ENCODE data around the gene ADGRL2.
A peak's percentile ranks its signal among the peaks of the same experiment; 100 is the strongest.

Gene ADGRL2

DNA sequence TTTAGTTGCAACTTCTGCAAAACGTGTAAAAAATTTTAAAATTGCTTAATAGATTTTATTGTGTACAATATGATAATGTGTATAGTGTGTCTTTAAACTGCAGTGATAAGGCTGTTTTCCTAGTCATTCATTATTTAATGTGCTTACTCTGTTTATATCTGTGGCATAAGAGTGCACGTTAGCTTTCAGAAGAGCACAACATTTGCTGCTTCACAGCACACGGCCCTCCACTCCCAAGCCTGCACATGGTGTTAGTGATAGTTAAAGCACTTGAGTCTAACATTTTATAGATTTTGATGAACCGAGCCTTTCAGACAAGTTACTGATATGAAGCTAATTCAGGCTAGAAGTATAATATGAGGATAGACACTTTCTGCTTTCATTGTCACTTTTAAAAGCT, 120.6 kb downstream of the ADGRL2 start:
- no peak for DNase-seq

DNA sequence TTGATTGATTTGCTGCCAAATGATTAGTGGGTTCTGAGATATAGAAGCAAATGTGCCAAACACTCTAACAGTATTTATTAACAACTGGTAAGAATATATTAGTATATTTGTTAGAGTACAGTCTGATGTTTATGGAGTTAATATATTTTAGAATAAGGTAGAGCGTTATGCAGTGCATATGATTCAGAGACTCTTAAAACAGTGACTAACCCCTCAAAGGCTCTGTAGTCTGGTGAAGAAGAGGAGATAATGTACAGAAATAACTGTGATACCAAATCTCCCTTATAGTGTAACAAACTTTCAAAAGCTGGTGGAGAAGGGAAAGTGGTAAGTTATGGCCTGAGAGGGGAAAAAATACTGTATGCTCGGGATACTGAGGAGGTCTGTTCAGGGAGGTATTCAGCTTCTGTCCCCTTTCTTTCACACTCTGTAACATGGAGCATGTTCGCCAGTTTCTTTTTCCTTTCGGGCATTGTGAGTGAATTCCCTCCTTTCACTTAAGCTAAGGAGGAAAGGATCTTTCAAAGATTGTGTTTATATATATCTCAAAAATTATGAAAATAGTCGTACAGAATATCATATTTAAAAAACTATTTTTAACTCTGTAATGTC, 121.2 kb downstream of the ADGRL2 start:
- DNase-seq, result no peak

GRCh38 chr1:81922955-81923354, 122.2 kb downstream of the ADGRL2 start:
- DNase-seq, result peak; percentile 27

DNA sequence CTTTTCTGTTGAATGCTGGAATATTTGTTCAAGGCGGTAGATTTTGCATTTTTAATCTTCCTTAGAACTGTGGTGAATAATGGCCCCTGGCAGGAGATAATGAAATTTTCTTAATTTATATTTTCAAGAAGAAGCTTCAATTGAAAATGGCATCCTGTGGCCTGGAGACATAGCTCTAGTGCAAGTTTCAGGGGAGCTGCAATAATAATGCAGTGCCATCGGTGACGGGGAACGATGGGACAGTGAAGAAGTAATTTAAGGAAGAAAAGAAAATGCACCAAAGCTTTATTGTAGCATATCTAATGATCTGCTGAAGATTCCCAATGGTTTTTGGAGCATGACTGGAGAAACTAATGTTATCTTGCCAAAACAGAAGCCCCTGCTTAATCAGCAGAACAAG, 128.4 kb downstream of the ADGRL2 start:
- no peak for DNase-seq

DNA sequence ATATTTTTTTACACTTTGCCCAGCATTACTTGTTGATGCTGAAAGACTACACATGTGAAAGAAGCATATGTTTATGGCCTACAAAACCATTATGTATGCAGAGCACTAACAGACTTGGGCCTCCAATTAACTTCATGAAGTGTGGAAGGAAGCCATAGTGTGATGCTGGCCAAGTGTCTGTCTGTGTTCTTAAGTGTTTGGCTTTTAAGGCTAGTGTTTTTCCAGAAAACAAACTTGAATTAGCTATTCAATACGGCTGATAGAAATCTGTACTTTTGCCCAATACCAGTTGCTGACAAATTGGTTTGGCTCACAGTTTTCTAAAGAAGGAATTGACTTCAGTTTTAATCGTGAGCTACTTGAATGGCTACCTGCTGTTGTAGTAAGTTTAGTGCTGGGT, 136.1 kb downstream of the ADGRL2 start:
- no peak for DNase-seq

- DNase-seq, result no peak
Measured at GRCh38 chr1:81937791-81938450, 137.2 kb downstream of the ADGRL2 start.

- no peak for DNase-seq
Measured at GRCh38 chr1:81948495-81948894, 147.8 kb downstream of the ADGRL2 start.

GRCh38 chr1:81949421-81949820, 148.7 kb downstream of the ADGRL2 start:
- DNase-seq, result peak; percentile 11

DNA sequence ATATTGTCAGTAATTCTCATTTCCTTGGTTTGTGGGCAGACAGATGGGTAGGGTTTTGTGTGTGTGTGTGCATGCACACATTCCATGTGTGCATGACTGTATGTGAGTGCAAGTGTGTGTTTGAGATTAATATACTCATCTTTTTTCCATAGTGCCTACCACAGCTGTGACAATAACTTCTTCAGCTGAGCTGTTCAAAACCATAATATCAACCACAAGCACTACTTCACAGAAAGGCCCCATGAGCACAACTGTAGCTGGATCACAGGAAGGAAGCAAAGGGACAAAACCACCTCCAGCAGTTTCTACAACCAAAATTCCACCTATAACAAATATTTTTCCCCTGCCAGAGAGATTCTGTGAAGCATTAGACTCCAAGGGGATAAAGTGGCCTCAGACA, 149.3 kb downstream of the ADGRL2 start:
- DNase-seq, result no peak

DNA sequence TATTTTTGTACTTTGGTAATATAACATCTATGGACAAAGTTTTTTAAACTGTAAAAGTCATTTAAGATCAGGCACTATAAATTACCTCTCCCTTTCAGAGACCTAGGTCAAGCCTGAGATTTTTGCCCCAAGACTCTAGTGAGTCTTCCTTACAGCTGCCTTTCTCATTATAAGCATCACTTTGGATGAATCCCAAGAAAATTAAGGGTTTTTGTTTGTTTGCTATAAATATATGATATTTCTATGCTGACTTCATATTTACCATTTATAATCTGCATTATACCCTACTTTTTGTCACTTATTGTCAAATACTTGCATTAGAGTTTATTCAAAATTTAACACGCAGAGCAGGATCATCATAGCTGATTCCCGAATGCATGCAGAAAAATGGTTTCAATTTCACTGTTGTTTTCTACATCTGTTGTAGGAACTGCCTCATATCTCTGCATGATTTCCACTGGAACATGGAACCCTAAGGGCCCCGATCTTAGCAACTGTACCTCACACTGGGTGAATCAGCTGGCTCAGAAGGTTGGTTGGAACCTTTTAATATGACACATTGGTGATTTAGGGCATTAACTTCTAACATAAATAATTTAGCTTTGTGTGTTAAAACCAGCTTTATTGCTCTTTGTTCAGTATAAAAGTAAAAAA, 150.0 kb downstream of the ADGRL2 start:
- DNase-seq, result no peak

GRCh38 chr1:81954534-81955020, 153.8 kb downstream of the ADGRL2 start:
- peak; percentile 67 for DNase-seq

- DNase-seq, result peak; percentile 17
Measured at GRCh38 chr1:81967951-81968350, 167.2 kb downstream of the ADGRL2 start.

DNA sequence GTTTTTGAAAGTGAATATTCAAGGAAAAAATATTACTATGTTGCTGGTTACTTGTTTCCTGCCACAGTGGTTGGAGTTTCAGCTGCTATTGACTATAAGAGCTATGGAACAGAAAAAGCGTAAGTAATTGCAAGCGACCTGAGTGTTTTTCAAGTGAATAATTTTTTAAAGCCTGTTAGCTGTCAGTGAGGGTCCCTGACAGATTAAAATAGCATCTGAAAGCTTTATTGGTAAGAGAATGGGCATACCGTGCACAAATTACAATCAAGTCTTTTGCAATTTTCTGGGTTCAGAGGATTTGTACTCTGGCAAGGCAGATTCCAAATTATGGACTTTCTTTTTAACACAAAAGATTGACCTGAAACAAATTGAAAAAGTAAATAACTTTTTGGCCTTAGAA, 169.7 kb downstream of the ADGRL2 start:
- DNase-seq, result no peak

GRCh38 chr1:81974222-81974841, 173.6 kb downstream of the ADGRL2 start:
- DNase-seq, result no peak

DNA sequence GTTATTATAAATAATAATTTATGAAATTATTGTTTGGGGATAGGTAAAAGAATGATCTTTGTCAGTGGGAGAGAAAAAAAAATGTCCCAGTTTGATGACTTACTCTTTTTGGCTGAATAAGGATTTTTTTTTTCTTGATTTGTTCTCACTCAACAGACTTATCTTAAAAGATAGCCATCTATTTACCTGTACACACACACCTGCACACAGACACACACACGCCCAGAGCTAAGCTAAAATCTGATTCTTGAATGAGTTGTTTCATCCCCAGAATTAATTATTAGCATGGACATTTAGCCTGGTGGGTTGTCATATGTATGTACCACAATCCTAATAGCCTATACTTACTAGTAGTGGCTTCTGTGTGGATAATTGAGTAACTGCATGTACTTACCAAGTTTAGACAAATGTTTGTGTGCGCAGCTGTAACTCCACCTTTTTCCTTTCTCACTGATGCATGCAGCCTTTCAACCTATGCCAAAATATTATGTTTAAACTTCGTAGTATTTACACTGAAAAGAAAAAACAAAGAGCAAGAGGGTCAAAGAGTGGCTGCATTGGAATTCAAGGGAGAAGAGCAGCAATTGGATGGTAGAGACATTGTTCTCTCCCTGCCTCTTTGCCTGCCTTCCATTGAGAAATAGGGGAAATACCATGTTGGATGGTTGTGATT, 174.3 kb downstream of the ADGRL2 start:
- DNase-seq, result peak; percentile 91

- no peak for DNase-seq
Measured at GRCh38 chr1:81976539-81976938, 175.8 kb downstream of the ADGRL2 start.

DNA sequence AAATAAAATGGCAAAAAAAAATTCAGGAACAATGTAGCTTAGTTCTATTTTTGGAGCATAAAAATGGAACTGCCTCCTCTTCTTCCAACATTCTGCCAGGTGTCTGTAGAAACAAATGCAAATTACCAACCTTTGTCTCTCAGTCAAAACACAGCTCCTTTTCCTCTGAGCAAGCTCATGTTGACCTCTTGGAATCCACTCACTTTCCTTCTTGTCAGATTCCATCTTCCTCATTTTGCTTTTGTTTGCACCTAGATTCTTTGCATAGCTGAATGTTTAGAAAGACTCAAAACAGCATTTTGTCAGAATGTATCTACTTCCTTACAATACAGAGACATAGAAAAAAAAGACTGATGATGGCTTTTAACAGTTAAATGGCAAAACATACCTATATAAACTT, 178.2 kb downstream of the ADGRL2 start:
- no peak for DNase-seq

- DNase-seq, result no peak
Measured at GRCh38 chr1:81982523-81982922, 181.8 kb downstream of the ADGRL2 start.

- no peak for DNase-seq
Measured at GRCh38 chr1:81989524-81989923, 188.8 kb downstream of the ADGRL2 start.

GRCh38 chr1:81990241-81990640, 189.5 kb downstream of the ADGRL2 start:
- no peak for DNase-seq

- DNase-seq, result no peak
Measured at GRCh38 chr1:81998165-81998564, 197.4 kb downstream of the ADGRL2 start.

DNA sequence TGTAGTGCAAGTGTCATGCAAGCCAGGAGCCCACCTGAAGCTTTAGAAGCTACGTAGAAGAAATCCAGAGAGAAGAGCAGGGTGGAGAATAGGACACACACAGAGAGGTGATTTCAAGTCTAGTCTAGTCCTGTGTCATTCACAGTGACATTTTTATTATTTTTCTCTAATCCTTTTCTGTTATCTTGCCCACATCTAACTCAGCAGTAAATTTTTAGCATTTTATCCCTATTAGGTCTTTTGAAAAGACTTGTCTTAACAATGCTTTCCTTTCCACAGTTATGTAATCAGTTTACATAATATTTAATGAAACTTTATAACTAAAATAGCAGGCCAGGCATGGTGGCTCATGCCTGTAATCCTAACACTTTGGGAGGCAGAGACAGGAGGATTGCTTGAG, 198.6 kb downstream of the ADGRL2 start:
- no peak for DNase-seq

DNA sequence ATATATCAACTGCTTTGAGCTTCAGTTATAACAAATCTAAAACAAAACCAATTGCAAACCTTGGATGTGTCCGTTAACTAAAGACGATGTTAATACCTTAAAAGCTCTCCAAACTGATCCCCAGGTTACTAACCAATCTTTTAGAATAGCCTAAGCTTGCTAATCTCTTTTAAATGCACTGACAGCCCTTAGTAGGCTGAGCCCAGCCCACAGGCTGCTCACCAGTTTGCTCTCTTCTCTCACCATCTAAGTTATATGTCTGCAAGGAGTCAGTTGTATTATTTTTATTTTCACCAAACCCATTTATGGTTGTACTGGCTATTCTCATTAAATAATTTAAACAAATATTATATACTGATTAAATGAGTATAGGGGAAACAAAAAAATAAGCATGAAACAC, 199.5 kb downstream of the ADGRL2 start:
- DNase-seq, result no peak
